Right atrium auricular region (tissue), 2 donors: ENCODE measurements around the gene PM20D1. TPM values are rescaled to one million over a fixed set of nuclear protein-coding genes. Genes with fewer than 3 reads are reported as not detected.

Experiments
- DNase-seq: peaks from one replicate; pipeline ENCODE4 v3.0.0-alpha.2; 2019; ENCODE audit warnings: low spot score
- H3K27ac ChIP-seq, 2 donors: fragments of 200-600 bp; sonication (generic); 1 replicate in 1 of 2; 2 replicates in 1 of 2; pipeline ENCODE4 v1.5.1; 2016 to 2019
- H3K27me3 ChIP-seq, 2 donors: fragments of 200-600 bp; sonication (generic); one replicate each; pipeline versions ENCODE4 v1.5.1 to v1.6.0; 2017 to 2019
- H3K36me3 ChIP-seq: fragments of 200-600 bp; sonication (generic); one replicate; pipeline ENCODE4 v1.5.1; 2016
- H3K4me1 ChIP-seq, 2 donors: fragments of 200-600 bp; sonication (generic); one replicate each; pipeline versions ENCODE4 v1.5.1 to v1.6.0; 2017 to 2019
- H3K4me3 ChIP-seq, 2 donors: fragments of 200-600 bp; sonication (generic); 1 replicate in 1 of 2; 2 replicates in 1 of 2; pipeline ENCODE4 v1.5.1; 2017 to 2019; ENCODE audit warnings: mild to moderate bottlenecking in 1 of 2, moderate library complexity in 1 of 2
- H3K9me3 ChIP-seq, 2 donors: fragments of 200-600 bp; sonication (generic); one replicate each; pipeline ENCODE4 v1.5.1; 2019
- total RNA-seq, 2 donors: library from RNA; depleted of rRNA; stranded (reverse); fragments of >200 nt; gene quantifications; one replicate each; pipeline ENCODE4 v1.1.0, GENCODE V29; 2016
- TF ChIP-seq, protein P1 (sequence below), 2 donors: fragments of 200-600 bp; sonication (generic); IDR thresholded peaks; one replicate each; pipeline ENCODE4 v1.5.1; 2019; ENCODE audit warnings: antibody characterized with exemption in 2 of 2

PM20D1 gene
- total RNA-seq, 2 donors from 2014 or later: 1.2 to 1.4 TPM

DNA sequence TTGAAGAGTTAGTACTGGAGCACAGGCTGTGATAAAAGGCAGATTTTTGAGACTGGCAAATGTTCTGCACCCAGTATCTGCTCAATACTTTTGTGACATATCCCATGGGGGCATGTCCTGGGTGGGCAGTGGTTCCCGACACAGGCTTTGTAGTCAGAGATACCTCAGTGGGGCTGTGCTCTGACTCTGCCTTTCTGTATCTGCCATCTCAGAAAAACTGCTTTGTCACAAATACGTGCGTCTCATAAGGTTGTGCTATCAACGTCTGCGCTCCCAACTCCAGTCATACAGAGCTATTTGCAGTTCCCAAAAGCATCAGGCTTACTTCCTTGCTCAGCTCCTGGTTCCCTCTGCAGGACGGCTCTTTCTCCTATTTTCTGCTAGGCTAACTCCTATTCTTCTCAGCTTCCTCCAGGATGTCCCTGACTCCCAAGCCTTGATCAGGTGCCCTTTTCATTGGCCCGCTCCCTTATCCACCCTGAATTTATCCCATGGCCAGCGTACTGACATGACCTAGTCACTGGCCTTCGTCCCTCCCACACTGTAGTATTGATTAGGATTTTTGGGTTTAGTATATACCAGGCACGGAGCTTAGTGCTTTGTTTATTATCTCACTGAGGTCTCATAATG, 62.5 kb downstream of the PM20D1 start:
- peak overlapping the region; percentile 51 to 76 for H3K27ac ChIP-seq
- DNase-seq: no peak

DNA sequence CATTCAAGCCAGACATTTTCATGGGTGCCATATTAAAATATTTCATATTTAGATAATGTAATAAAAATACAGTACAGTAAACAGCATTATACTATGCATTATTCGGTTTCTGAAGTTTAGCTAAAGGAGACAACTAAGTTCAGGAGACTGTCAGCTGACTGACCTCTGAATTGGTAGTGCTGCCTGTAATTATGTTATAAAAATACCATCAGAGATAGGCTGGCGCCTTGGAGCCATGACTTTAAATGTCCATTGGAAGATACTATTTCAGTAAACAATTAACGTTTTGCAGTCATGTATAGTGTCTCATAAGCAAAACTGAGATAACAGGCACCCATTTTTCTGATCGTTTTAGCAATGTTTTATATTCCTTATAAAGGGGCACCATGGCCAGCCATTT, 63.3 kb downstream of the PM20D1 start:
- peaks cover 0 to 22% of the 10 kb centered on the region in 2 donors for H3K4me1 ChIP-seq
- H3K27me3 ChIP-seq: no peaks in the 10 kb centered on the region
- no peak overlapping the region for H3K4me3 ChIP-seq
- H3K36me3 ChIP-seq: peaks cover 27% of the 10 kb centered on the region
- H3K9me3 ChIP-seq: no peaks in the 10 kb centered on the region
- TF ChIP-seq, protein P1, sequence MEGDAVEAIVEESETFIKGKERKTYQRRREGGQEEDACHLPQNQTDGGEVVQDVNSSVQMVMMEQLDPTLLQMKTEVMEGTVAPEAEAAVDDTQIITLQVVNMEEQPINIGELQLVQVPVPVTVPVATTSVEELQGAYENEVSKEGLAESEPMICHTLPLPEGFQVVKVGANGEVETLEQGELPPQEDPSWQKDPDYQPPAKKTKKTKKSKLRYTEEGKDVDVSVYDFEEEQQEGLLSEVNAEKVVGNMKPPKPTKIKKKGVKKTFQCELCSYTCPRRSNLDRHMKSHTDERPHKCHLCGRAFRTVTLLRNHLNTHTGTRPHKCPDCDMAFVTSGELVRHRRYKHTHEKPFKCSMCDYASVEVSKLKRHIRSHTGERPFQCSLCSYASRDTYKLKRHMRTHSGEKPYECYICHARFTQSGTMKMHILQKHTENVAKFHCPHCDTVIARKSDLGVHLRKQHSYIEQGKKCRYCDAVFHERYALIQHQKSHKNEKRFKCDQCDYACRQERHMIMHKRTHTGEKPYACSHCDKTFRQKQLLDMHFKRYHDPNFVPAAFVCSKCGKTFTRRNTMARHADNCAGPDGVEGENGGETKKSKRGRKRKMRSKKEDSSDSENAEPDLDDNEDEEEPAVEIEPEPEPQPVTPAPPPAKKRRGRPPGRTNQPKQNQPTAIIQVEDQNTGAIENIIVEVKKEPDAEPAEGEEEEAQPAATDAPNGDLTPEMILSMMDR (IDR thresholded peaks at IDR 0.05): no peak
- no peak for DNase-seq
- peak overlapping the region; percentile 51 to 76 for H3K27ac ChIP-seq

More for the DNA sequence above, 62.5 kb downstream of the PM20D1 start:
- no peak overlapping the region for H3K4me3 ChIP-seq
- no peaks in the 10 kb centered on the region for H3K9me3 ChIP-seq
- peaks cover 33% of the 10 kb centered on the region for H3K36me3 ChIP-seq
- H3K27me3 ChIP-seq: no peaks in the 10 kb centered on the region
- peaks cover 0 to 22% of the 10 kb centered on the region in 2 donors for H3K4me1 ChIP-seq
- TF ChIP-seq, protein P1 (IDR thresholded peaks at IDR 0.05): peak in 1 of 2 donors; percentile 15

DNA sequence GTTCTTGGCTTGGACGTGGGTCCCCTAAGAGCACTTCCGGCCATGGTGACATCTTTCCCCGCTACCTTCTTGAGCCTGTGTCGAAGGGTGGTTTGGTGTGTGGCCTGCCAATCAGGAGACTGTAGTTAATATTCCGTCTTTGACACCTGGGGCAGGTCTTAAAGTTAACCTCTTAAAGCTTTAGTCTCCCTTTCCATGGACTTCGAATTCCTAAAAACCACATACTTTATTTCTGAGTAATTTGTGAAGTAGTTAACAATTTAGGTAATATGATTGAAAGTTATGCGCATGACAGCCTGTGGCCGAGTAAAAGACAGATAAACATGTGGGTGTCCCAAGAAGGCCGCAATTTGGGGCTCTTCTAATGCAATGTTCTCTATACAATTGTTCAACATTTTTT, 64.5 kb downstream of the PM20D1 start:
- H3K4me3 ChIP-seq: no peak overlapping the region
- peaks cover 0 to 22% of the 10 kb centered on the region in 2 donors for H3K4me1 ChIP-seq
- H3K9me3 ChIP-seq: no peaks in the 10 kb centered on the region
- no peak for DNase-seq
- TF ChIP-seq, protein P1 (IDR thresholded peaks at IDR 0.05): no peak
- peaks cover 17% of the 10 kb centered on the region for H3K36me3 ChIP-seq
- peak overlapping the region; percentile 46 to 77 for H3K27ac ChIP-seq
- H3K27me3 ChIP-seq: no peaks in the 10 kb centered on the region

DNA sequence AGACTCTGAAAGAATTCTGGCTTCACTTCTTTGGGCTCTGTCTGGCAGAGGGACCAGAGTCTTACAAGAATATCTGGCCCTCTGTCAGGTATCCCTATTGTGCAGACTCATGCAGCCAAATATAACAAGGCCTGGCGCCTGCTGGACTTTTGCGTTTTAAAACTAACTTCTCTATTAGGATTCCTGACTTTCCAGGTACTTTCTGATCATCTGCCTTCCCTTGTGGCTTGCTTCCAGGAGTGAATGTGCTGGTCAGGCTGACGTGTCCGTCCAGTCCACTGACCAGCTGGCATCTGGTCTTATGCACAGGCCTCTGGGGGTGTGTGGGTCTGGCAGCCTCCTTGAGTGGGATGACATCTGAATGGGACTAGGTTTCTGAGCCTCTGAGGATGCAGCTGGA, 66.0 kb downstream of the PM20D1 start:
- Histone ChIP-seq H3K4me1 (peaks cover 0 to 22% of the 10 kb centered on the region in 2 donors), H3K27me3 (no peaks in the 10 kb centered on the region), H3K27ac (peak overlapping the region; percentile 75 to 77), H3K36me3 (peaks cover 3% of the 10 kb centered on the region), H3K9me3 (no peaks in the 10 kb centered on the region), H3K4me3 (no peak overlapping the region)
- peak; percentile 66 for DNase-seq
- TF ChIP-seq, protein P1 (IDR thresholded peaks at IDR 0.05): no peak

DNA sequence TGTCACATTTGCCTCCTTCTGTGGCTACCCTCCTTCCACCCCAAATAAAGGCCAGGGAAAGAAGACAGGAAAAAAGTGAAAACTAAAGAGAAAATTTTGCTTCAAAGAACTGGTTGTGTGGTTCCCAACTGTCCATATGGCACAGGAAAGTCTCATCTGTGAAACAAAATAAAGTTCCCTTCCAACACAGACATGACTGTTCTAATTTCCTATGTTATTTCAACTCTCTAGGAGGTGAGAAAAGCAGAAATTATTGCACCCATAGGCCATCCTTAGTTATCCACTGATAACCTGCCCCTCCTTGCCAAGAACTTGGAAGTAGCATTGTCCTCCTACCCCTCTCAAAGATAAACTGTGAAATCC, 66.5 kb downstream of the PM20D1 start:
- Histone ChIP-seq H3K4me1 (peaks cover 0 to 22% of the 10 kb centered on the region in 2 donors), H3K36me3 (no peaks in the 10 kb centered on the region), H3K9me3 (no peaks in the 10 kb centered on the region), H3K4me3 (no peak overlapping the region), H3K27ac (peak overlapping the region; percentile 75 to 77), H3K27me3 (no peaks in the 10 kb centered on the region)
- TF ChIP-seq, protein P1 (IDR thresholded peaks at IDR 0.05): no peak
- DNase-seq: no peak
